Upper lobe of left lung (tissue), 4 donors: ENCODE results near the gene ANO2.

Experiments
- EP300 ChIP-seq, 4 donors: sonication (generic); formaldehyde crosslinking; IDR thresholded peaks; one replicate each; pipeline ENCODE4 v1.5.1; 2017; ENCODE audit warnings: antibody characterized with exemption in 4 of 4, control low read depth in 2 of 4
- POLR2A ChIP-seq, 4 donors: fragments of 450-650 bp; IDR thresholded peaks; one replicate each; pipeline ENCODE4 v1.5.1; 2016 to 2017; ENCODE audit warnings: antibody characterized with exemption in 4 of 4, mild to moderate bottlenecking in 2 of 4
- POLR2AphosphoS5 ChIP-seq, 2 donors: sonication (generic); formaldehyde crosslinking; IDR thresholded peaks; one replicate each; pipeline ENCODE4 v1.5.1; 2017; ENCODE audit warnings: antibody characterized with exemption in 2 of 2
- TF ChIP-seq, protein P1 (sequence below), 6 experiments: fragments of 450-650 bp in 4 of 6; fragments of 200-600 bp in 2 of 6; sonication (generic) in 2 of 6; IDR thresholded peaks; one replicate each; pipeline ENCODE4 v1.5.1; 2016 to 2019; ENCODE audit warnings: antibody characterized with exemption in 6 of 6

DNA sequence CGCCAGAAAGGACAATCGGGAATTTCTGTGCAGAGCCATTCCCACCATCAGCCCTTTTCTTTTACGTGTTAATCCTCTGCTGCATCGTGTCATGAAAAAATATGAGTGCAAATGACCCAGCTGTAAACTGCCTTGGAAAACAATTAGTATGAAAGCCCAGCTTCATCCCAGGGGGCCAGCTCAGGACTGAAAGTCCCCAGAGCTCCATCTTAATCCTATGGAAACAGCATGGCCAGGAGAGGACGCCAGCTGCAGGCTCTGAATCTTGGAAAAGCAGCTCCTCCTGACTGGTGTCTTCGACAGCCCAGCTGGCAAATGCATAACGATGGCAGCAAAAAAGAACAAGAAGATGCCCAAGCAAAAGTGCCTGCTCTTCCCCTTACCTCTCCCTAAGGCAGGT, 321.6 kb downstream of the ANO2 start:
- TF ChIP-seq, protein P1, sequence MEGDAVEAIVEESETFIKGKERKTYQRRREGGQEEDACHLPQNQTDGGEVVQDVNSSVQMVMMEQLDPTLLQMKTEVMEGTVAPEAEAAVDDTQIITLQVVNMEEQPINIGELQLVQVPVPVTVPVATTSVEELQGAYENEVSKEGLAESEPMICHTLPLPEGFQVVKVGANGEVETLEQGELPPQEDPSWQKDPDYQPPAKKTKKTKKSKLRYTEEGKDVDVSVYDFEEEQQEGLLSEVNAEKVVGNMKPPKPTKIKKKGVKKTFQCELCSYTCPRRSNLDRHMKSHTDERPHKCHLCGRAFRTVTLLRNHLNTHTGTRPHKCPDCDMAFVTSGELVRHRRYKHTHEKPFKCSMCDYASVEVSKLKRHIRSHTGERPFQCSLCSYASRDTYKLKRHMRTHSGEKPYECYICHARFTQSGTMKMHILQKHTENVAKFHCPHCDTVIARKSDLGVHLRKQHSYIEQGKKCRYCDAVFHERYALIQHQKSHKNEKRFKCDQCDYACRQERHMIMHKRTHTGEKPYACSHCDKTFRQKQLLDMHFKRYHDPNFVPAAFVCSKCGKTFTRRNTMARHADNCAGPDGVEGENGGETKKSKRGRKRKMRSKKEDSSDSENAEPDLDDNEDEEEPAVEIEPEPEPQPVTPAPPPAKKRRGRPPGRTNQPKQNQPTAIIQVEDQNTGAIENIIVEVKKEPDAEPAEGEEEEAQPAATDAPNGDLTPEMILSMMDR (IDR thresholded peaks at IDR 0.05) = no peak
- TF ChIP-seq POLR2A (IDR thresholded peaks at IDR 0.05) = no peak
- no peak for TF ChIP-seq POLR2AphosphoS5 (IDR thresholded peaks at IDR 0.05)
- TF ChIP-seq EP300 (IDR thresholded peaks at IDR 0.05) = no peak
